Measurements from ENCODE around the gene SYT13. TPM values are rescaled to one million over a fixed set of nuclear protein-coding genes. Genes with fewer than 3 reads are reported as not detected.
A peak's percentile ranks its signal among the peaks of the same experiment; 100 is the strongest.

The SYT13 gene, protein sequence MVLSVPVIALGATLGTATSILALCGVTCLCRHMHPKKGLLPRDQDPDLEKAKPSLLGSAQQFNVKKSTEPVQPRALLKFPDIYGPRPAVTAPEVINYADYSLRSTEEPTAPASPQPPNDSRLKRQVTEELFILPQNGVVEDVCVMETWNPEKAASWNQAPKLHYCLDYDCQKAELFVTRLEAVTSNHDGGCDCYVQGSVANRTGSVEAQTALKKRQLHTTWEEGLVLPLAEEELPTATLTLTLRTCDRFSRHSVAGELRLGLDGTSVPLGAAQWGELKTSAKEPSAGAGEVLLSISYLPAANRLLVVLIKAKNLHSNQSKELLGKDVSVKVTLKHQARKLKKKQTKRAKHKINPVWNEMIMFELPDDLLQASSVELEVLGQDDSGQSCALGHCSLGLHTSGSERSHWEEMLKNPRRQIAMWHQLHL
- total RNA-seq (2021; ENCODE audit: unreplicated experiment) (1.4 TPM), Bru-seq, nascent RNA (percentile 28 among the genes with signal in this experiment), BruChase-seq, experiment 1, labeled RNA remaining after a 6-hour chase (percentile 37 among the genes with signal in this experiment), BruChase-seq, experiment 2, labeled RNA remaining after a 2-hour chase (percentile 37 among the genes with signal in this experiment)
- polyA plus RNA-seq (2012) = 1.2 and 1.4 TPM in 2 replicates
- long read RNA-seq, partial matches to known transcripts = 6 of 7 reads
- long read RNA-seq, other reads (novel, unspliced or antisense) = 1 of 7 reads

DNA sequence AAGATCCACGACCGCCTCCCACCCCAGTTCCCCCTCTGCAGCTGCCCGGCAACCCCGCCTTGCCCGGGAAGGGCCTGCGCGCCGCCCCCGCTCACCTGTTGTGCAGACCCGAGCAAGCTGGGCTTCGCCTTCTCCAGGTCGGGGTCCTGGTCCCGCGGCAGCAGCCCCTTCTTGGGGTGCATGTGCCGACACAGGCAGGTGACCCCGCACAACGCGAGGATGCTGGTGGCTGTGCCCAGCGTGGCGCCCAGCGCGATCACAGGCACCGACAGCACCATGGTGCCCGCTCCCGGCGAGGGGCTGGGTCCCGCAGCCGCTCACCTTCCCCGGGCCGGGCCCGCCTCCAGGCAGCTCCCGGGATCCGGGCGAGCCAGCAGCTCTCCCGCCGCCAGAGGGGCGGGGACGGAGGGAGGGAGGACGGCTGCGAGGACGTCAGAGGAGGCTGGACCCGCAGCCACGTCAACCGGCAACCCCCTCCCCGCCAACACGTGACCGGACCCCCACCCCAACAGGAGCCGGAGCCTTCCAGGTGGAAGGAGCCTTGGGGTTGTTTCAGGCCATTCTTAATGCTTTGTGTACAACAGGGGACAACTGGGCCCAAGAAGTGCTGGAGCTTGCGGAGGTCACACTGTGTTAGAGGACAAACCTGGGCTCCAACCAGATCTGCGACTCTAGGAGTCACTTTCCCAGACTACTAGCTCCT, at the start of gene SYT13:
Gene SYT13, minus strand, starts transcription at position 412 of the 703 bp plus-strand sequence. Its CDS starts 134 bp downstream, at position 278.
- Histone ChIP-seq H3K27ac (ENCODE audit: low read depth, low read length) (no peak within 1 kb of the TSS), H3K4me2 (ENCODE audit: low read length) (no peak within 1 kb of the TSS), H3K27me3 (ENCODE audit: insufficient read depth, low read length) (no peaks in the 10 kb centered on the region), H3K9me3 (ENCODE audit: control insufficient read depth in 1 of 2, insufficient read depth in 1 of 2, low read depth in 1 of 2, low read length in 2 of 2) (no peaks in the 10 kb centered on the region), H3K9ac (ENCODE audit: low read length) (no peak within 1 kb of the TSS), H3K4me3 (replicated peaks in 1 of 2; ENCODE audit: low read depth in 1 of 2, low read length in 2 of 2) (no peak within 1 kb of the TSS), H2AFZ (ENCODE audit: low read depth, low read length, poor library complexity, severe bottlenecking) (no peak within 1 kb of the TSS), H3K36me3 (ENCODE audit: control insufficient read depth in 1 of 2, insufficient read depth in 2 of 2, low read length in 2 of 2) (no peaks in the 10 kb centered on the region), H4K20me1 (ENCODE audit: insufficient read depth) (no peaks in the 10 kb centered on the region), H3K4me1 (ENCODE audit: control insufficient read depth in 1 of 2, insufficient read depth in 2 of 2, low read length in 2 of 2) (peaks cover 9 to 25% of the 10 kb centered on the region in 2 experiments), H3K9me2 (ENCODE audit: insufficient read depth) (no peaks in the 10 kb centered on the region), H3K79me2 (ENCODE audit: insufficient read depth, low read length) (no peaks in the 10 kb centered on the region)
- ChIA-PET POLR2A (interaction anchor here (1.5 to 1.6 kb wide), 2 partner anchors 27 to 34 kb away, joined by 3 to 4 read pairs; no protein-coding TSS in a partner anchor), CTCF (interaction anchor here (0.6 to 1.2 kb wide), 3 partner anchors 34 to 100 kb away, joined by 3 to 5 read pairs (median 5); no protein-coding TSS in a partner anchor), RAD21 (ENCODE audit: low non-redundant PET in 1 of 2, low total read pairs in 2 of 2, uncharacterized antibody in 2 of 2, unreplicated experiment in 2 of 2) (no interaction called here)
- BruUV-seq (replicated peaks) = no TSS peak
- intact Hi-C loops (cut with micrococcal nuclease) = no loop called here
- ATAC-seq (no peak), DNase-seq (ENCODE audit: low read depth, low spot score) (no peak)
- TF ChIP-seq SIN3A (IDR thresholded peaks at IDR 0.05; ENCODE audit: low read depth) = no peak
- TF ChIP-seq, protein P1, sequence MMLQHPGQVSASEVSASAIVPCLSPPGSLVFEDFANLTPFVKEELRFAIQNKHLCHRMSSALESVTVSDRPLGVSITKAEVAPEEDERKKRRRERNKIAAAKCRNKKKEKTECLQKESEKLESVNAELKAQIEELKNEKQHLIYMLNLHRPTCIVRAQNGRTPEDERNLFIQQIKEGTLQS (IDR thresholded peaks at IDR 0.05) = no peak
- TF ChIP-seq, protein P2, sequence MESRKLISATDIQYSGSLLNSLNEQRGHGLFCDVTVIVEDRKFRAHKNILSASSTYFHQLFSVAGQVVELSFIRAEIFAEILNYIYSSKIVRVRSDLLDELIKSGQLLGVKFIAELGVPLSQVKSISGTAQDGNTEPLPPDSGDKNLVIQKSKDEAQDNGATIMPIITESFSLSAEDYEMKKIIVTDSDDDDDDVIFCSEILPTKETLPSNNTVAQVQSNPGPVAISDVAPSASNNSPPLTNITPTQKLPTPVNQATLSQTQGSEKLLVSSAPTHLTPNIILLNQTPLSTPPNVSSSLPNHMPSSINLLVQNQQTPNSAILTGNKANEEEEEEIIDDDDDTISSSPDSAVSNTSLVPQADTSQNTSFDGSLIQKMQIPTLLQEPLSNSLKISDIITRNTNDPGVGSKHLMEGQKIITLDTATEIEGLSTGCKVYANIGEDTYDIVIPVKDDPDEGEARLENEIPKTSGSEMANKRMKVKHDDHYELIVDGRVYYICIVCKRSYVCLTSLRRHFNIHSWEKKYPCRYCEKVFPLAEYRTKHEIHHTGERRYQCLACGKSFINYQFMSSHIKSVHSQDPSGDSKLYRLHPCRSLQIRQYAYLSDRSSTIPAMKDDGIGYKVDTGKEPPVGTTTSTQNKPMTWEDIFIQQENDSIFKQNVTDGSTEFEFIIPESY (IDR thresholded peaks at IDR 0.05; ENCODE audit: extremely low read depth, insufficient replicate concordance, low read length) = no peak
- TF ChIP-seq FOSL1 (IDR thresholded peaks at IDR 0.05; ENCODE audit: low read depth) = no peak
- TF ChIP-seq, protein P3, sequence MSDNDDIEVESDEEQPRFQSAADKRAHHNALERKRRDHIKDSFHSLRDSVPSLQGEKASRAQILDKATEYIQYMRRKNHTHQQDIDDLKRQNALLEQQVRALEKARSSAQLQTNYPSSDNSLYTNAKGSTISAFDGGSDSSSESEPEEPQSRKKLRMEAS (IDR thresholded peaks at IDR 0.05) = no peak
- TF ChIP-seq YY1 (IDR thresholded peaks at IDR 0.05; ENCODE audit: extremely low read depth, insufficient replicate concordance, low read depth, low read length) = no peak
- no peak for TF ChIP-seq POLR2A (IDR thresholded peaks at IDR 0.05; ENCODE audit: borderline replicate concordance, extremely low read depth, insufficient read depth, insufficient read length)
- TF ChIP-seq EGR1 (IDR thresholded peaks at IDR 0.05; ENCODE audit: low read depth) = no peak
- TF ChIP-seq ZNF274 (IDR thresholded peaks at IDR 0.05; ENCODE audit: low read depth, low read length) = no peak
- no peak for TF ChIP-seq CEBPB (IDR thresholded peaks at IDR 0.05; ENCODE audit: low read depth)
- no peak for TF ChIP-seq POLR2AphosphoS5 (IDR thresholded peaks at IDR 0.05; ENCODE audit: low read depth, low read length)
- no peak for TF ChIP-seq SP1 (IDR thresholded peaks at IDR 0.05; ENCODE audit: low read depth)
- no peak for TF ChIP-seq ZFX (IDR thresholded peaks at IDR 0.05)
- no peak for TF ChIP-seq RAD21 (IDR thresholded peaks at IDR 0.05; ENCODE audit: low read depth)
- TF ChIP-seq SRF (IDR thresholded peaks at IDR 0.05; ENCODE audit: low read depth) = no peak
- TF ChIP-seq EZH2 (IDR thresholded peaks at IDR 0.05) = no peak
- TF ChIP-seq, protein P4, sequence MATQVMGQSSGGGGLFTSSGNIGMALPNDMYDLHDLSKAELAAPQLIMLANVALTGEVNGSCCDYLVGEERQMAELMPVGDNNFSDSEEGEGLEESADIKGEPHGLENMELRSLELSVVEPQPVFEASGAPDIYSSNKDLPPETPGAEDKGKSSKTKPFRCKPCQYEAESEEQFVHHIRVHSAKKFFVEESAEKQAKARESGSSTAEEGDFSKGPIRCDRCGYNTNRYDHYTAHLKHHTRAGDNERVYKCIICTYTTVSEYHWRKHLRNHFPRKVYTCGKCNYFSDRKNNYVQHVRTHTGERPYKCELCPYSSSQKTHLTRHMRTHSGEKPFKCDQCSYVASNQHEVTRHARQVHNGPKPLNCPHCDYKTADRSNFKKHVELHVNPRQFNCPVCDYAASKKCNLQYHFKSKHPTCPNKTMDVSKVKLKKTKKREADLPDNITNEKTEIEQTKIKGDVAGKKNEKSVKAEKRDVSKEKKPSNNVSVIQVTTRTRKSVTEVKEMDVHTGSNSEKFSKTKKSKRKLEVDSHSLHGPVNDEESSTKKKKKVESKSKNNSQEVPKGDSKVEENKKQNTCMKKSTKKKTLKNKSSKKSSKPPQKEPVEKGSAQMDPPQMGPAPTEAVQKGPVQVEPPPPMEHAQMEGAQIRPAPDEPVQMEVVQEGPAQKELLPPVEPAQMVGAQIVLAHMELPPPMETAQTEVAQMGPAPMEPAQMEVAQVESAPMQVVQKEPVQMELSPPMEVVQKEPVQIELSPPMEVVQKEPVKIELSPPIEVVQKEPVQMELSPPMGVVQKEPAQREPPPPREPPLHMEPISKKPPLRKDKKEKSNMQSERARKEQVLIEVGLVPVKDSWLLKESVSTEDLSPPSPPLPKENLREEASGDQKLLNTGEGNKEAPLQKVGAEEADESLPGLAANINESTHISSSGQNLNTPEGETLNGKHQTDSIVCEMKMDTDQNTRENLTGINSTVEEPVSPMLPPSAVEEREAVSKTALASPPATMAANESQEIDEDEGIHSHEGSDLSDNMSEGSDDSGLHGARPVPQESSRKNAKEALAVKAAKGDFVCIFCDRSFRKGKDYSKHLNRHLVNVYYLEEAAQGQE (IDR thresholded peaks at IDR 0.05; ENCODE audit: low read depth) = no peak
- no peak for TF ChIP-seq TCF7L2 (IDR thresholded peaks at IDR 0.05; ENCODE audit: borderline replicate concordance, extremely low read depth, insufficient read depth, insufficient read length)
- no peak for TF ChIP-seq CBX3 (IDR thresholded peaks at IDR 0.05; ENCODE audit: low read depth)
